ENCODE measurements around the gene DPP8.

Gene DPP8

DNA sequence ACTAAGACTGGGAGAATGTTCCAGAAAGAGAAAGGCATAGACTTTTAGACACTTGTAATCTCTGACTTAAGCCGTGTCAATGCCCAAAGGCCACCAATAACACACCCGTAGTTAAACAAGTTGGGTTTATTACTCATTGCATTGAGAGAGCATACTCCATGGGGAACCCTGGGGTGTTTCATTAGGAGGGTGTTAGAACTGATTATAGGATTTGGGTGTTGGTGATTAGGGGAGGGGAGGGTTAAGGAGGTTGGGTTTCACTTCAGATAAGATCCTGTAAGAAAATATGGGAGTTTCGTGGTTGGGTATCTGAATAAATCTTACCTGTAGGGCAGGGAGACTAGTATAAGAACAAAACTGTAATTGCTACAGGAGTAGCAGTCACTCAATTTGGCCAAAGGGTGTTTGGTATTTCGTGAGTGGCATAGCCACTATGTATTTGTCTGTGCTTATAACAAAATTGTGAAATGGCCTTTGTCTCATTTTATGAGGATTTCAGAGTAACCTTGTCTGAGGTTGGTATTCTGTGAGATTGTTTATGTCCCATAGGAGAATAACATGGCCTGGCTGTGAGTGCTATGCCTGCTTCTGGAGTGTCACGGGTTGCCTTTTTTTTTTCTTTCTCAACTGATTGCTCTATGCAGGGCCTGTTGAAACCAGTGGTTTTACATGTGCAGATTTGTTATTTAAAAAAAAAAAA, 15.7 kb upstream of the DPP8 start (continued):
- TF ChIP-seq, protein P1, sequence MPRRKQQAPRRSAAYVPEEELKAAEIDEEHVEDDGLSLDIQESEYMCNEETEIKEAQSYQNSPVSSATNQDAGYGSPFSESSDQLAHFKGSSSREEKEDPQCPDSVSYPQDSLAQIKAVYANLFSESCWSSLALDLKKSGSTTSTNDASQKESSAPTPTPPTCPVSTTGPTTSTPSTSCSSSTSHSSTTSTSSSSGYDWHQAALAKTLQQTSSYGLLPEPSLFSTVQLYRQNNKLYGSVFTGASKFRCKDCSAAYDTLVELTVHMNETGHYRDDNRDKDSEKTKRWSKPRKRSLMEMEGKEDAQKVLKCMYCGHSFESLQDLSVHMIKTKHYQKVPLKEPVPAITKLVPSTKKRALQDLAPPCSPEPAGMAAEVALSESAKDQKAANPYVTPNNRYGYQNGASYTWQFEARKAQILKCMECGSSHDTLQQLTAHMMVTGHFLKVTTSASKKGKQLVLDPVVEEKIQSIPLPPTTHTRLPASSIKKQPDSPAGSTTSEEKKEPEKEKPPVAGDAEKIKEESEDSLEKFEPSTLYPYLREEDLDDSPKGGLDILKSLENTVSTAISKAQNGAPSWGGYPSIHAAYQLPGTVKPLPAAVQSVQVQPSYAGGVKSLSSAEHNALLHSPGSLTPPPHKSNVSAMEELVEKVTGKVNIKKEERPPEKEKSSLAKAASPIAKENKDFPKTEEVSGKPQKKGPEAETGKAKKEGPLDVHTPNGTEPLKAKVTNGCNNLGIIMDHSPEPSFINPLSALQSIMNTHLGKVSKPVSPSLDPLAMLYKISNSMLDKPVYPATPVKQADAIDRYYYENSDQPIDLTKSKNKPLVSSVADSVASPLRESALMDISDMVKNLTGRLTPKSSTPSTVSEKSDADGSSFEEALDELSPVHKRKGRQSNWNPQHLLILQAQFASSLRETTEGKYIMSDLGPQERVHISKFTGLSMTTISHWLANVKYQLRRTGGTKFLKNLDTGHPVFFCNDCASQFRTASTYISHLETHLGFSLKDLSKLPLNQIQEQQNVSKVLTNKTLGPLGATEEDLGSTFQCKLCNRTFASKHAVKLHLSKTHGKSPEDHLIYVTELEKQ (tag by site-specific recombination; IDR thresholded peaks at IDR 0.05; ENCODE audit: borderline replicate concordance): no peak
- peak; percentile 23; the same call in 1 of the 2 replicates for TF ChIP-seq ZNF610 (tag by site-specific recombination; IDR thresholded peaks at IDR 0.05; ENCODE audit: borderline replicate concordance)
- no peak for TF ChIP-seq ZNF341 (tag by site-specific recombination; IDR thresholded peaks at IDR 0.05; ENCODE audit: low read depth)
- TF ChIP-seq, protein P2, sequence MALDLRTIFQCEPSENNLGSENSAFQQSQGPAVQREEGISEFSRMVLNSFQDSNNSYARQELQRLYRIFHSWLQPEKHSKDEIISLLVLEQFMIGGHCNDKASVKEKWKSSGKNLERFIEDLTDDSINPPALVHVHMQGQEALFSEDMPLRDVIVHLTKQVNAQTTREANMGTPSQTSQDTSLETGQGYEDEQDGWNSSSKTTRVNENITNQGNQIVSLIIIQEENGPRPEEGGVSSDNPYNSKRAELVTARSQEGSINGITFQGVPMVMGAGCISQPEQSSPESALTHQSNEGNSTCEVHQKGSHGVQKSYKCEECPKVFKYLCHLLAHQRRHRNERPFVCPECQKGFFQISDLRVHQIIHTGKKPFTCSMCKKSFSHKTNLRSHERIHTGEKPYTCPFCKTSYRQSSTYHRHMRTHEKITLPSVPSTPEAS (tag by site-specific recombination; IDR thresholded peaks at IDR 0.05): no peak
- TF ChIP-seq WT1 (tag by site-specific recombination; IDR thresholded peaks at IDR 0.05): peak; percentile 100
- TF ChIP-seq ZNF175 (tag by site-specific recombination; IDR thresholded peaks at IDR 0.05): no peak
- TF ChIP-seq ZBTB1 (tag by site-specific recombination; IDR thresholded peaks at IDR 0.05): no peak
- no peak for TF ChIP-seq ZNF654 (tag by site-specific recombination; IDR thresholded peaks at IDR 0.05; ENCODE audit: low read depth)
- TF ChIP-seq, protein P3, sequence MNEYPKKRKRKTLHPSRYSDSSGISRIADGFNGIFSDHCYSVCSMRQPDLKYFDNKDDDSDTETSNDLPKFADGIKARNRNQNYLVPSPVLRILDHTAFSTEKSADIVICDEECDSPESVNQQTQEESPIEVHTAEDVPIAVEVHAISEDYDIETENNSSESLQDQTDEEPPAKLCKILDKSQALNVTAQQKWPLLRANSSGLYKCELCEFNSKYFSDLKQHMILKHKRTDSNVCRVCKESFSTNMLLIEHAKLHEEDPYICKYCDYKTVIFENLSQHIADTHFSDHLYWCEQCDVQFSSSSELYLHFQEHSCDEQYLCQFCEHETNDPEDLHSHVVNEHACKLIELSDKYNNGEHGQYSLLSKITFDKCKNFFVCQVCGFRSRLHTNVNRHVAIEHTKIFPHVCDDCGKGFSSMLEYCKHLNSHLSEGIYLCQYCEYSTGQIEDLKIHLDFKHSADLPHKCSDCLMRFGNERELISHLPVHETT (tag by site-specific recombination; IDR thresholded peaks at IDR 0.05): peak; percentile 53
- TF ChIP-seq SP7 (tag by site-specific recombination; IDR thresholded peaks at IDR 0.05): peak; percentile 100
- TF ChIP-seq ZBTB17 (tag by site-specific recombination; IDR thresholded peaks at IDR 0.05): peak; percentile 69
- TF ChIP-seq KLF7 (tag by site-specific recombination; IDR thresholded peaks at IDR 0.05; ENCODE audit: borderline replicate concordance): no peak
- peak; percentile 38 for TF ChIP-seq ZIC2 (tag by site-specific recombination; IDR thresholded peaks at IDR 0.05)
- TF ChIP-seq ZNF48 (tag by site-specific recombination; IDR thresholded peaks at IDR 0.05): no peak
- TF ChIP-seq, protein P4, sequence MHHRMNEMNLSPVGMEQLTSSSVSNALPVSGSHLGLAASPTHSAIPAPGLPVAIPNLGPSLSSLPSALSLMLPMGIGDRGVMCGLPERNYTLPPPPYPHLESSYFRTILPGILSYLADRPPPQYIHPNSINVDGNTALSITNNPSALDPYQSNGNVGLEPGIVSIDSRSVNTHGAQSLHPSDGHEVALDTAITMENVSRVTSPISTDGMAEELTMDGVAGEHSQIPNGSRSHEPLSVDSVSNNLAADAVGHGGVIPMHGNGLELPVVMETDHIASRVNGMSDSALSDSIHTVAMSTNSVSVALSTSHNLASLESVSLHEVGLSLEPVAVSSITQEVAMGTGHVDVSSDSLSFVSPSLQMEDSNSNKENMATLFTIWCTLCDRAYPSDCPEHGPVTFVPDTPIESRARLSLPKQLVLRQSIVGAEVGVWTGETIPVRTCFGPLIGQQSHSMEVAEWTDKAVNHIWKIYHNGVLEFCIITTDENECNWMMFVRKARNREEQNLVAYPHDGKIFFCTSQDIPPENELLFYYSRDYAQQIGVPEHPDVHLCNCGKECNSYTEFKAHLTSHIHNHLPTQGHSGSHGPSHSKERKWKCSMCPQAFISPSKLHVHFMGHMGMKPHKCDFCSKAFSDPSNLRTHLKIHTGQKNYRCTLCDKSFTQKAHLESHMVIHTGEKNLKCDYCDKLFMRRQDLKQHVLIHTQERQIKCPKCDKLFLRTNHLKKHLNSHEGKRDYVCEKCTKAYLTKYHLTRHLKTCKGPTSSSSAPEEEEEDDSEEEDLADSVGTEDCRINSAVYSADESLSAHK (tag by site-specific recombination; IDR thresholded peaks at IDR 0.05): peak; percentile 81
- no peak for TF ChIP-seq ZNF701 (tag by site-specific recombination; IDR thresholded peaks at IDR 0.05)
- TF ChIP-seq ZNF112 (tag by site-specific recombination; IDR thresholded peaks at IDR 0.05): no peak
- TF ChIP-seq ZNF292 (tag by site-specific recombination; IDR thresholded peaks at IDR 0.05; ENCODE audit: borderline replicate concordance, low read depth): no peak
- TF ChIP-seq GLI2 (tag by site-specific recombination; IDR thresholded peaks at IDR 0.05; ENCODE audit: borderline replicate concordance, low read depth): peak; percentile 61; the same call in 1 of the 2 replicates
- TF ChIP-seq ZNF600 (tag by site-specific recombination; IDR thresholded peaks at IDR 0.05): no peak
- TF ChIP-seq ZNF138 (tag by site-specific recombination; IDR thresholded peaks at IDR 0.05; ENCODE audit: borderline replicate concordance): no peak
- TF ChIP-seq ZNF768 (tag by site-specific recombination; IDR thresholded peaks at IDR 0.05): no peak
- TF ChIP-seq ZNF558 (tag by site-specific recombination; IDR thresholded peaks at IDR 0.05): 0 out of 2 replicates have a peak, but pooled peaks have one; percentile 20
- TF ChIP-seq, protein P5, sequence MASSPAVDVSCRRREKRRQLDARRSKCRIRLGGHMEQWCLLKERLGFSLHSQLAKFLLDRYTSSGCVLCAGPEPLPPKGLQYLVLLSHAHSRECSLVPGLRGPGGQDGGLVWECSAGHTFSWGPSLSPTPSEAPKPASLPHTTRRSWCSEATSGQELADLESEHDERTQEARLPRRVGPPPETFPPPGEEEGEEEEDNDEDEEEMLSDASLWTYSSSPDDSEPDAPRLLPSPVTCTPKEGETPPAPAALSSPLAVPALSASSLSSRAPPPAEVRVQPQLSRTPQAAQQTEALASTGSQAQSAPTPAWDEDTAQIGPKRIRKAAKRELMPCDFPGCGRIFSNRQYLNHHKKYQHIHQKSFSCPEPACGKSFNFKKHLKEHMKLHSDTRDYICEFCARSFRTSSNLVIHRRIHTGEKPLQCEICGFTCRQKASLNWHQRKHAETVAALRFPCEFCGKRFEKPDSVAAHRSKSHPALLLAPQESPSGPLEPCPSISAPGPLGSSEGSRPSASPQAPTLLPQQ (tag by site-specific recombination; IDR thresholded peaks at IDR 0.05): no peak
- TF ChIP-seq, protein P6, sequence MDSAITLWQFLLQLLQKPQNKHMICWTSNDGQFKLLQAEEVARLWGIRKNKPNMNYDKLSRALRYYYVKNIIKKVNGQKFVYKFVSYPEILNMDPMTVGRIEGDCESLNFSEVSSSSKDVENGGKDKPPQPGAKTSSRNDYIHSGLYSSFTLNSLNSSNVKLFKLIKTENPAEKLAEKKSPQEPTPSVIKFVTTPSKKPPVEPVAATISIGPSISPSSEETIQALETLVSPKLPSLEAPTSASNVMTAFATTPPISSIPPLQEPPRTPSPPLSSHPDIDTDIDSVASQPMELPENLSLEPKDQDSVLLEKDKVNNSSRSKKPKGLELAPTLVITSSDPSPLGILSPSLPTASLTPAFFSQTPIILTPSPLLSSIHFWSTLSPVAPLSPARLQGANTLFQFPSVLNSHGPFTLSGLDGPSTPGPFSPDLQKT (IDR thresholded peaks at IDR 0.05; ENCODE audit: borderline replicate concordance, low read depth, low read length): no peak
- TF ChIP-seq ZBTB8A (tag by site-specific recombination; IDR thresholded peaks at IDR 0.05): peak; percentile 70
- no peak for TF ChIP-seq ZNF174 (tag by site-specific recombination; IDR thresholded peaks at IDR 0.05)
- TF ChIP-seq ZNF629 (tag by site-specific recombination; IDR thresholded peaks at IDR 0.05): peak; percentile 67
- TF ChIP-seq ZNF670 (tag by site-specific recombination; IDR thresholded peaks at IDR 0.05; ENCODE audit: low read depth): no peak
- TF ChIP-seq ZNF404 (tag by site-specific recombination; IDR thresholded peaks at IDR 0.05): no peak
